A204.1 (cell line): ENCODE data around the gene TPSAB1.

ENCODE experiments used
- FAIRE-seq: peaks from 2 replicates; lab custom pipeline; 2012; peaks lifted over from hg19 to GRCh38; lab: Jason Lieb, UNC

Gene TPSAB1

DNA sequence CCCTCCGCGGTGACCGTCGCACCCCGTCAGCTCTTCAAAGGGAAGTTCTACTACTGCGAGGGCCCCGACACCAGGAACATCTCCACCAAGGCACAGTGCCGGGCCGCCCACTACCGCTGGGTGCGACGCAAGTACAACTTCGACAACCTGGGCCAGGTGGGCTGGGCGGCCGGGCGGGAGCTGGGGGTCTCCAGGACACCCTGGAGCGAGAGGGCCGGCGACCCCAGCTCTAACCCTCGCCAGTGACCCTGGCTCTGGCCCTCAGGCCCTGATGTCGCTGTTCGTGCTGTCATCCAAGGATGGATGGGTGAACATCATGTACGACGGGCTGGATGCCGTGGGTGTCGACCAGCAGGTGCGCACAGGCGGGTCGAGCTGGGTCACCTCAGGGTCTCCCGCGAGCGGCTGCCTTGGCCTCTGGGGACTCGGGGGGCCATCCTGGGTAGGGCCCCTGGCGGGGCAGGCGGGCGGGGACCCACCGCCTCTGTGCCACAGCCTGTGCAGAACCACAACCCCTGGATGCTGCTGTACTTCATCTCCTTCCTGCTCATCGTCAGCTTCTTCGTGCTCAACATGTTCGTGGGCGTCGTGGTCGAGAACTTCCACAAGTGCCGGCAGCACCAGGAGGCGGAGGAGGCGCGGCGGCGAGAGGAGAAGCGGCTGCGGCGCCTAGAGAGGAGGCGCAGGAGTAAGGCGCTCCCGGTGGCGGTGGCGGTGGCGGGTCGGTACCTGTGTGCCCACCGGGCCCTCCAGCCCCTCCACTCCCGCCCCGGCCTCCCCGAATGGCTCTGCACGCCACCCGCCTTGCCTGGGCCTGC lies 28.8 kb upstream of the TPSAB1 start:
- FAIRE-seq = no peak

DNA sequence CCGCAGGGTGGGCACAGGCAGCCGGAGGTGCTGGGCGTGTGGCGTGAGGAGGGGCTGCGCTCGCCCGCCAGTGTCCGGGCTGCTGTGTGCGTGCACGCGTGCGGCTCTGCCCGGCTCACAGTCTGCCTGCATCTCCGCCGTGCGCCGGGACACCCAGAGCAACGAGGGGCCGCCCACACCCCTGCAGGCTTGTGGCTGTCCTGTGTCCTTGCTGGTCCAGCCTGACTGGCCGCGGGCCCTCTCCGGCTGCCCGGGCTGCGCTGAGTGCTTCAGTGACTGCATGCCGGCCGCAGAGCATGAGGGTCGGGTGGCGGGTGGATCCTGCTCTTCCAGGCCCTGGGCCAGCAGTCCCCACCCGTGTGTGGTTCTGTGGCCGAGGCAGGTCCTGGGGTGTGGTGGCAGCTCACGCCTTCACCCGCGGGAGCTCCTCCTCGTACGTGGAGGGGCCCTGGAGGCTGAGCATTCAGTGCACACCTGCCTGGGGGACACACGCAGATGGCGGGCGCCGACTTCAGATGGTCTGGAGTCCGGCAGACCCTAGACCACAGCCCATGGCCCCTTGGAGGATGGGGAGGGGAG lies 27.8 kb upstream of the TPSAB1 start:
- FAIRE-seq = no peak

DNA sequence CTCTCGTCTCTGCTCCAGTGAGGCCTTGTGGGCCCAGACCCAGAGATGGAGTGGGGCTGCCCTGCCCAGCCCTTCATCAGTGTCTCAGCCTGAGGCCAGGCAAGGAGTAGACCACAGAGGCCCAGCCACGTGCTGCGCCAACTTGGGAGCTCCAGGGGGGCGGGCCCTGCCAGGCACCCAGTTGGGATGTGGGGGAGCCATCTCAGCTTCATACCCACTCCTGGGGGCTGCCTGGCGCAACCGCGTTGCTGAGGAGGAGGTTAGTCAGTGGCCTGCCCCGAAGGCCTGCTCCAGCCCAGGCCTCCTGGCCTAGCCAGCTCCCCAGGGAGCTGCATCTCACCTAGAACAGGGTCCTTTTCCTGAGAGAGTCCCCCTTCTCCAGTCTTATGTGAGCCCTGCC lies 27.3 kb upstream of the TPSAB1 start:
- no peak for FAIRE-seq

DNA sequence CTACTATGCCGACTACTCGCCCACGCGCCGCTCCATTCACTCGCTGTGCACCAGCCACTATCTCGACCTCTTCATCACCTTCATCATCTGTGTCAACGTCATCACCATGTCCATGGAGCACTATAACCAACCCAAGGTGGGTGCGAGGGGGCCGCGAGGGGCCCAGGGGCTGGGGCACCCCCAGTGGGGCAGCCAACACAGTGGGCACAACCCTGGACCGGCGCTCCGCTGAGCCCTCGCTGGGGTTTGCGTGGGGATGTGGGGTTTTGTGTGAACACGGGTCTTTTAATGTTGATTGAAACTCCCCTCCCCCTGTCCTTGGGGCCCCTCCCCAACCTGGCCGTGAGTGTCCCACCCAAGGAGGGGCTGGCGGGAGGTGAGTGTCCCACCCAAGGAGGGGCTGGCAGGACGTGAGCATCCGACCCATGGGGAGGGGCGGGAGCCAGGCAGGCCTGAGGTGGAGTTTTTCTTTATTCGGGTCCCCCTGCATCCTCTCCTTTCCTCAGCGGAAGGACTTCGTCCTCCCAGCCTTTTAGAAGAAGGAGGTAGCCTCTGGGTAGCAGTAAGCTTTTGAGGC lies 26.6 kb upstream of the TPSAB1 start:
- FAIRE-seq = no peak

DNA sequence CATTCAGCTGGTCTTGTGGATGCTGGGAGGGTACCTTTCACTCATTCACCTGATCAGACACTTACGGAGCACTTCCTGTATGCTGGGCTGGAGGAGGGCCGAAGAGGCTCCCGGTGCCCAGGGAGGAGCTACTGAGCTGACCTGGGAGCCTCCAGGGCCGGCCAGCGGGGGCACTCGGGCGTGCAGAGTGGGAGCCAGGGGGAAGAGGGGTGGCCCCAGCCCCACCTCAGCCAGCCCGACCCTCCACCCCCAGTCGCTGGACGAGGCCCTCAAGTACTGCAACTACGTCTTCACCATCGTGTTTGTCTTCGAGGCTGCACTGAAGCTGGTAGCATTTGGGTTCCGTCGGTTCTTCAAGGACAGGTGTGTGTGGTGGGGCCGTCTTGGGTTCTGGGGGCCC lies 25.8 kb upstream of the TPSAB1 start:
- no peak for FAIRE-seq

DNA sequence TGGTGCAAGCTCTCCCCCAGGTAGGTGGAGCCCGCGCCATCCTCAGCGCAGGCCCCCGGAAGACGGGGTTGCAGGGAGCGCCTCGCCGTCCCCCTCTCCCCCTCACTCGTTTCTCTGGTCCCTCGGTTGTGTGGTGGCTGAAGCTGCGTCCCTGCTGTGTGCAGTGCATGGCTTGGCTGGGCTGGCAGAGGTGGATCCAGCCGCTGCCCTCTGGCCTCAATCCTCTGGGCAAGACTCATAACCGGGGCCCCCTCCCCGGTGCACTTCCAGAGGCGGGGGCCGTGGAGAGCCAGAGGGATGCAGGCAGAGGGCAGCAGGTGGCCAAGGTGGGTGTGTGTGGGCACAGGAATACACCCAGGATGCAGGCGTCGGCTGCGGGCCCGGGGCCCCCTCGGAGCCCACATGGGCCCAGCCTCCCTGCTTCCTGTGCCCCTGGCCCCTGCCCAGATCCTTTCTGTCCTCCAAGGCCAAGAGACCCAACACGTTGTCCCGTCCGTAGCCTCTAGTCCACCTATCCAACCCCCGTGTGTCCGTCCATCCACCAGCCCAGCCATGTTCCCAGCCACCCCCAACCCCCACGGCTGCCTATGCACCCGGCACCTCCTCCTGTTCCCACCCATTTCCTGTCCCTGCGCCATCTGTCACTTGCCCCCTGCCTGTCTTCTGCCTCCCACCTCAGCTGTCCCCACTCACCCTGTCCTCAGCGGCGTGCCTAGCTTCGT lies 24.8 kb upstream of the TPSAB1 start:
- FAIRE-seq = no peak

DNA sequence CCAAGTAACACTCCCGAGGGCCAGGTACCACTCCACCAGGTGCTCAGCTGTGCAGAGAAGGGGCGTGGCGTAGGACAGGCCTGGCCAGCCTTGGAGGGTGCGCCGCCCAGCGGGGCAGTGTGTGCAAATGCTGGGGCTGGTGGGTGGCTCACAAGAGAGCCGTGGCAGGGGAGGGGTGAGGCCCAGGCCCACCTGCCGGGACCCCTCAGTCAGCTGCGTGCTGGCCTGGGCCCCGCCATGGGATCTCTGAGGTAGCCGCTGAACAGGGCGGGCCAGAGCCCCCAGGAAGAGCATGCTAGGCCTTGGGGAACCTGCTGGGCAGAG lies 24.2 kb upstream of the TPSAB1 start:
- FAIRE-seq = no peak

DNA sequence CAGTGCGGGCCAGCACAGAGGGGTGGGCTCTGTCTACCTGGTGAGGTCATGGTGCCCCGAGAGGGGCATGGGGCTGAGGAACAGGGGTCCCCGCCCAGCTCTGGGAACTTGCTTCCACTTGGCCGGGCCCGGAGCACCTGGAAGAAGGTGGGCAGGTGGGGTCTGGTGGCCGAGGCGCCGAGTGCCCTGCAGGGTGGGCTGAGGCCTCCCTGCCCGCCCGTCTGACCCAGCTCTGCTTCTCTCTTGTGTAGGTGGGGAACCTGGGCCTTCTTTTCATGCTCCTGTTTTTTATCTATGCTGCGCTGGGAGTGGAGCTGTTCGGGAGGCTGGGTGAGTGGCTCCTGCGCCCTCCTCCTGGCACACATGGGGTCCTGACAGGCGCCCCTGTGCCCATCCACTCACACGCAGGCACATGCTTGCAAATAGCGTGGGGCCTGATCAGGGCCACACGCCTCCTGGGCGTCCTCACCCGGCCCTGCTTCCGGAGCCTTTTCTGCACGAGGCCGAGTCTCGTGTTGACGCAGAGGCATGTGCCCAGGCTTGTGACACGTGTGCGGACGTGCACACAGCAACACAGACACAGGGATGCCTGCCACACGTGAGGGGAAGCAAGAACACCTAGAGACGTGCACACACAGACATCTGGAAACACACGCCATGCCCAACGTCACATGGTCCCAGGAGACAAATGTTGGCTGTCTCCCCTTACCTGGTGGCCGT lies 23.7 kb upstream of the TPSAB1 start:
- FAIRE-seq = no peak

DNA sequence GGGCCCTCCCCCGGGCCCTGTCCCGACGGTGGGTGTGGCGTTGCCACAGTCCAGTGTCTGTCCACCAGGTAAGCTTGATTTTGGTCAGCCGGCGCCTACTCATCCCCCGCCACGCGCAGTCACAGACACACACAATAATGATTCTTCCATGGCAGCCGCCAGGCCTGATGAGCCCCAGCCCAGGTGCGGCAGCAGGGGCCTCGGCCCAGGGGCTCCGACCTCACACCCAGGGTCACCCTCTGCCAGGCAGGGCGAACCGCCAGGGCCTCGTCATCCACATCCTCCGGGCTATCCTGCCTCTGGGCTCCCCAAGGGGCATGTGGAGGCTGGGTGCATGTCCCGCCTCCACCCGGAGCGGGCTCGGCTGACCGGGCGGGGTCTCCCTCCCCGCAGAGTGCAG lies 23.0 kb upstream of the TPSAB1 start:
- no peak for FAIRE-seq

DNA sequence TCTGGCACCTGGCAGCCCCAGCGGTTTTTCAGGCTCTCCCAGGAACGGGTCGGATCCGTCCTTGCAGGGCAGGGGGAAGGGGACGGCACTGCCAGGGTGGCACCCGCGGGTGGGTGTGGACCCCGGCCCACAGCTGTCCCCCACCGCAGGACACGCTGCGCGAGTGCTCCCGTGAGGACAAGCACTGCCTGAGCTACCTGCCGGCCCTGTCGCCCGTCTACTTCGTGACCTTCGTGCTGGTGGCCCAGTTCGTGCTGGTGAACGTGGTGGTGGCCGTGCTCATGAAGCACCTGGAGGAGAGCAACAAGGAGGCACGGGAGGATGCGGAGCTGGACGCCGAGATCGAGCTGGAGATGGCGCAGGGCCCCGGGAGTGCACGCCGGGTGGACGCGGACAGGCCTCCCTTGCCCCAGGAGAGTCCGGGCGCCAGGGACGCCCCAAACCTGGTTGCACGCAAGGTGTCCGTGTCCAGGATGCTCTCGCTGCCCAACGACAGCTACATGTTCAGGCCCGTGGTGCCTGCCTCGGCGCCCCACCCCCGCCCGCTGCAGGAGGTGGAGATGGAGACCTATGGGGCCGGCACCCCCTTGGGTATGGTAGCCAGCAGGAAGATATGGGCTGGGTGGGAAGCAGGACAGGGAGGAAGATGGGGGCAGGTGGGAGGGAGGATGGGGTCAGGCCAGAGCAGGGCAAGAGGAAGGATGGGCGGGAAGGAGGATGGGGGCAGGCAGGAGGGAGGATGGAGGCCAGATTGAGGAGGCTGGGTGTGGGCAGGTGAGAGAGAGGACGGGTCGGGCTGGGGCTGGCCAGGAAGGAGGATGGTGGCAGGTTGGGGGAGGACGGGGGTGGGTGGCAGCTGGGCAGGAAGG lies 22.2 kb upstream of the TPSAB1 start:
- FAIRE-seq = no peak

DNA sequence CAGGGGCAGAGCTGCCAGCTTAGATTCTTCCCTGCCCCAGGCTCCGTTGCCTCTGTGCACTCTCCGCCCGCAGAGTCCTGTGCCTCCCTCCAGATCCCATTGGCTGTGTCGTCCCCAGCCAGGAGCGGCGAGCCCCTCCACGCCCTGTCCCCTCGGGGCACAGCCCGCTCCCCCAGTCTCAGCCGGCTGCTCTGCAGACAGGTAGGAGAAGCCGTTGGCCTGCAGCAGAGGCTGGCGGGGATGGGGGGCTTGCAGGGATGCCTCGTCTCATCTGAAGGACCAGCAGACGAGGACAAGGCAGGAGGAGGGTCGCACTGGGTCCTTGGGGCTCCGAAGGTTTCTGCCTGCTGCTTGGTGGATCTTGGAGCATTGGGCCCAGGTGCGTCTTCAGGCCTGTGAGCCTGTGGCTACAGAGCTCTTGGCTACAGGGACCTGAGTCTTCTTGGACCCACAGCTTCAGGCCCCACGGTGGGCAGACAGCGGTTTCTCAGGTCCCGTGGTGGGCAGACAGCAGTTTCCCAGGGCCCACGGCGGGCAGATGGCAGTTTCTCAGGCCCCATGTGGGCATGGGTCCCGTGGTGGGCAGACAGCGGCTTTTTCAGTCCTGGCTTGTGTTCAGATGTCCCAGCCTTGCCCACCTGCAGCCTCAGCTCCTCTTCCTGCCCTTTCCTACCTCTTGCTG lies 21.4 kb upstream of the TPSAB1 start:
- no peak for FAIRE-seq

DNA sequence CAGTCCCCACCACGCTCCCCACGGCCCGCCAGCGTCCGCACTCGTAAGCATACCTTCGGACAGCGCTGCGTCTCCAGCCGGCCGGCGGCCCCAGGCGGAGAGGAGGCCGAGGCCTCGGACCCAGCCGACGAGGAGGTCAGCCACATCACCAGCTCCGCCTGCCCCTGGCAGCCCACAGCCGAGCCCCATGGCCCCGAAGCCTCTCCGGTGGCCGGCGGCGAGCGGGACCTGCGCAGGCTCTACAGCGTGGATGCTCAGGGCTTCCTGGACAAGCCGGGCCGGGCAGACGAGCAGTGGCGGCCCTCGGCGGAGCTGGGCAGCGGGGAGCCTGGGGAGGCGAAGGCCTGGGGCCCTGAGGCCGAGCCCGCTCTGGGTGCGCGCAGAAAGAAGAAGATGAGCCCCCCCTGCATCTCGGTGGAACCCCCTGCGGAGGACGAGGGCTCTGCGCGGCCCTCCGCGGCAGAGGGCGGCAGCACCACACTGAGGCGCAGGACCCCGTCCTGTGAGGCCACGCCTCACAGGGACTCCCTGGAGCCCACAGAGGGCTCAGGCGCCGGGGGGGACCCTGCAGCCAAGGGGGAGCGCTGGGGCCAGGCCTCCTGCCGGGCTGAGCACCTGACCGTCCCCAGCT lies 20.3 kb upstream of the TPSAB1 start:
- FAIRE-seq = no peak

DNA sequence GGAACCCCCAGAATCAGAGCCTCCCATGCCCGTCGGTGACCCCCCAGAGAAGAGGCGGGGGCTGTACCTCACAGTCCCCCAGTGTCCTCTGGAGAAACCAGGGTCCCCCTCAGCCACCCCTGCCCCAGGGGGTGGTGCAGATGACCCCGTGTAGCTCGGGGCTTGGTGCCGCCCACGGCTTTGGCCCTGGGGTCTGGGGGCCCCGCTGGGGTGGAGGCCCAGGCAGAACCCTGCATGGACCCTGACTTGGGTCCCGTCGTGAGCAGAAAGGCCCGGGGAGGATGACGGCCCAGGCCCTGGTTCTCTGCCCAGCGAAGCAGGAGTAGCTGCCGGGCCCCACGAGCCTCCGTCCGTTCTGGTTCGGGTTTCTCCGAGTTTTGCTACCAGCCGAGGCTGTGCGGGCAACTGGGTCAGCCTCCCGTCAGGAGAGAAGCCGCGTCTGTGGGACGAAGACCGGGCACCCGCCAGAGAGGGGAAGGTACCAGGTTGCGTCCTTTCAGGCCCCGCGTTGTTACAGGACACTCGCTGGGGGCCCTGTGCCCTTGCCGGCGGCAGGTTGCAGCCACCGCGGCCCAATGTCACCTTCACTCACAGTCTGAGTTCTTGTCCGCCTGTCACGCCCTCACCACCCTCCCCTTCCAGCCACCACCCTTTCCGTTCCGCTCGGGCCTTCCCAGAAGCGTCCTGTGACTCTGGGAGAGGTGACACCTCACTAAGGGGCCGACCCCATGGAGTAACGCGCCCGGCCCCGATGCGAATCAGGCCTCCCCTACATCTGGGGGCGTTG lies 19.5 kb upstream of the TPSAB1 start:
- FAIRE-seq = no peak

DNA sequence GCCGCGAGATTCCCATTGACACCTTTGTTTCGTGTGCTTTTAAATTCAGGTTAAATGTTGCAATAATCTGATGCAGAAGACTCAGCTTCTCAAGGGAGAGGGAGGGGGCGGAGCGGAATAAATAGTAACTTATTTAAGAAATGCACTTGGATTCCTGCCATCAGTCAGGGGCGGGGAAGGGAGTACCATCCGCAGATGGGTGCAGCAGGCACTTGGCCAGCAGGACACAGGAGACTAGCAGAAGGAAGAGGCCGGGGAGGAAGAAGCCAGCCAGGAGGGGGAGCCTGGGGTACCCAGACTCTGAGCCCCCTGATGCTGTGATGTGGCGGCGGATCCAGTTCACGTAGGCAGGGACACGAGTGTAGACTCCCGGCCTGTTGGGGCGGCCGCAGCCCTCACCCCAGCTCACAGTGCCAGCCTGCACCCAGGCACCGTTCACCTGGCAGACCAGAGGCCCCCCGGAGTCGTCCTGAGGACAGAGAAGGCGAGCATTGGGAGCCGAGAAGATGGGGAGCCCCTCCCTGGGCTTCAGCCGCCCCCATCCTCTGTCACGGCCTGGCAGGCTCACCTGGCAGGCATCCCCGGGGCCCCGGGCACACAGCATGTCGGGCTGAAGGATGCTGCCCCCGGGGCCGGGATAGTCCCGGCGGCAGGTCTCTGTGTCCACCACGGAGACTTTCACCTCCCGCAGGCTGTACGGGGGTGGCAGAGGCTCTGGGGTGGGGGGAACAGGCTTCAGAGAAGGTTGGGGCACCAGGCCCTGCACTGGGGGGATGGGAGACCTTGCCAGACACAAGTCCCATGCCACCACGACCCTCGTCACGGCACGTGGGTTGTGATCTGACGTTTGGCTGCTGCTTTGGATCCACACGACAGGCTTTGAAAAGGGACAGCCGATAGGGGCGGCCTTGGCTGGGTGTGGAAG lies 18.6 kb upstream of the TPSAB1 start:
- FAIRE-seq = no peak

DNA sequence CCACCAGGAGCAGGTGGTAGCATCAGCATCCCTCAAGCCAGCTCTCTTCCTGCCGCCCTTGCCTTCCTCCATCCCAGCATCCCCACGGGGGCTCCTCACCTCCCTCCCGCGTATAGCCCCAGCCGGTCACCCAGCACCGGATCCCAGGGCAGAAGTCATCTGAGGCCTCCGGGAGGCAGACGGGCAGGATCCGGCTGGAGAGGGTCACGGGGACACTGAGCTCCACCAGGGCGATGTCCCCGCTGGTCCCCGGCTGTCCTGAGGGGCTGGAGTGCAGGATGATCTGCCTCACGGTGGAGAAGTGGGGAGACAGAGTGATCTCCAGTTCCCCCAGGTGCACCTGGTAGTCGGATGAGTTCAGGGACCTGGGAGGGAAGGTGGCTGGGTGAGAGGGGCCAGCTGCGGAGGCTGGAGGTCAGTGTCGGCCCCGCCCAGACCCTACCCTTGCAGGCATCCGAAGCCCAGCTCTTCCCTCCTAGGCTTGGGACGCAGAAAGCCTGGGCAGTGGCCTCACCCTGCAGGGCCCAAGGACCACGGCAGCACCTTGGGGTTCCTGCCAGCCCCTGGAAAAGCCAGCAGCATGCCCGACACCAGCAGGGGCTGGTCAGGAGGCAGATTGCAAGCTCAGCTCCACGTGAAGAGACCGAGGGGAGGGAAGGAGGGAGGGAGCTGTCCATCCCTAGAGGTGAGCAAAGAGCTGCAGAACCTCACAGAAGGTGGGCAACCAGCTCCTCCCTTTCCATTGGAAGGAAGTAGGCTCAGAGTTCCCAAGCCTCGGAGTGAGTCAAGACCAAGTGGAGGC lies 17.8 kb upstream of the TPSAB1 start:
- no peak for FAIRE-seq

DNA sequence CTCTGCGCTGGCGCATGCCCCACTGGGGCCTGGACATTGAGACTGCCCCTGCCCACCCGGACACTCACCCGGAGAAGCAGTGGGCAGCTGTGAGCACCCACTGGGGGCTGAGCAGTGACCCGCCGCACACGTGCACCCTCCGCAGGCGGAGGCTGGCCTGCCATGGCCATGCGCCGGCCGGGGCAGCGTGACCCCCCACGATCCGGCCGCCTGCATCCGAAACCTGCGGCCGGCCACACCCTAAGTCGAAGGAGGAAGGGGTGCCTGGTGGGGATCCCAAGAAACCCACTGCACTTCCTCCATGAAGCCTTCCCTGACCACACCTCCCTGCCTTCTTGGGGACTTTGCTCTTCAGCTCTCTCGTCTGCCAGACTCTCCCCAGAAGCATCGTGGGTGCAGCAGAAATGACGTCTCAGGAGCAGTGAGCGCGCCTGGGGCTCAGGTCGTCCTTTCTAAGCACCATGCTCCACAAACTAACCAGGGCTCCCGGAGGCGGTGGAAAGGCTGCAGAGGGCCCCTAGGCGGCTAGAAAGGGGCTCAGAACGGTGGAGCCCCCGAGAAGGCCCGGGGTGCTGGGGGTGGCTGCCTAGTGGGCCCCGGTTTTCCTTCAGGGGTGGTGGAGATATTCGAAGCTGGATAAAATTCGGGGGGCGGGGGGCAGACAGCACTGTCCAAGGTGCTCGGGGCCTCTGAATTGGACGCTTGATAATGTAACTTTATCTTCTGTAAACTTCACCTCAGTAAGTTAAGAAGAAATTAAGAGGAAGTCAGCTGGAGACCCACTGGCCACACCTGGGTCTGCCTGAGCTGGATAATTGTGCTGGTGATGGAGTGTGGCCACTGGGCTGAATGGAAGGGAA lies 16.9 kb upstream of the TPSAB1 start:
- FAIRE-seq = no peak

DNA sequence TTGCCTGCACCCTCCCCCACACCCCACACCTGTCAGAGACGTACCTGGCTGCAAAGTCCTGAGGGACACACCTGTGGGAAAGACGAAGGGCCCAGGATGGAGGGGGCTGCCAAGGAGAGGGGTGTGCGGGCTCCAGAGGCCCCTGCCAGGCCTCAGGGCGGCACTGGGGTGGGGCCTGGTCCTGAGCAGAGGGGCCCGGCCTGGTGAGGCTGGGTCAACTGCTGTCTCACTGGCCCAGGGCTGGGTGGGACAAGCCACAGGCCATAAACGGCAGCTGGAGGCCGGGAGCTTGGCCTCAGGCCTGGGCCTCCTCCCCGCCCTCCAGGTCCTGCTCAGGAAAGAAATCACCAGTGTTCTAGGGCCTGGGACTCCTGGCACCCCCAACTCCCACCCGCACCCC lies 15.9 kb upstream of the TPSAB1 start:
- no peak for FAIRE-seq
